GM10248 (cell line): ENCODE results near the gene AIFM2.

ENCODE experiments used
- CTCF ChIA-PET: fragments of 300-600 bp; sonication (Branson Sonifier 250); formaldehyde crosslinking; extraction: SDS; loops from one replicate; lab custom pipeline; 2021; ENCODE audit warnings: antibody characterized with exemption; lab: Yijun Ruan, JAX
- POLR2A ChIA-PET: fragments of 350-650 bp; sonication (Branson Sonifier 250); formaldehyde crosslinking; extraction: SDS; loops from one replicate; lab custom pipeline; 2020; ENCODE audit warnings: antibody characterized with exemption; lab: Yijun Ruan, JAX
- DNase-seq: peaks from one replicate; pipeline ENCODE4 v3.0.0; 2012; ENCODE audit errors: extremely low spot score
- TF ChIP-seq, protein P1 (sequence below): IDR thresholded peaks from 2 replicates; pipeline ENCODE4 v1.5.1; 2012; ENCODE audit warnings: mild to moderate bottlenecking, low read depth; ENCODE audit errors: extremely low read depth, missing control alignments, control extremely low read depth

The AIFM2 gene

DNA sequence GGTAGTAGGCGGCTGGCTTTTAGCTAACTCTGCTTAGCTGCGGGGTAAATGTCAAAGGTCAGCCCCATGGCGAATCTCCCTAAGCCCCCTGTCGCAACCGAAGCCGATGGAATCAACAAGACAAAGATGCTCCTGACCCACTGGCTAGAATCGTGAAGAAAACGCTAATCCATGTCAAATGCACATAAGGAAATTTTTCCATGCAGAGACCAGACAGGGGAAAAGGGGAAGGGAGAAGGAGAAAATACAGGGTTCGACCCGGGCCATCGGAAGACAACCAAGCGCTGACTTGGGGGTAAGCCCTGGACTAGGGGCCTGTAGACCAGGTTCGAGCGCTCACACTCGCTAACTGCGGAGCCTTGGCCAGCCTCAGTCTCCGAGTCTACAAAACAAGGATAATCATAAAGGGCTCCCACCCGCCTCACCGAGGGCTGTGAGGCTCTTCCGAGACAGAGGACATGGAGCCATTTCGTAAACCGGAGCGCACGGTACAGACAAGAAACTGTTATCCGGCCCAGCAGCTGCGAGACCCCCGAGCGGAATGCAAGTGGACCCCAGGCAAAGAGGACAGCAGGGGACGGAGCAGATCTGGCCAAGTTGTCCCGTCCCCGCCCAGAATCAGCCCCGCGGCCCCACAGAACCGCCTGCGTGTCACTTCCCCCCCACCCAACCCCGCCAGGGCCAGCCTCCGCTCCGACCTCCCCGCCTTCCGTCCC lies 37.2 kb upstream of the AIFM2 start:
- TF ChIP-seq, protein P1, sequence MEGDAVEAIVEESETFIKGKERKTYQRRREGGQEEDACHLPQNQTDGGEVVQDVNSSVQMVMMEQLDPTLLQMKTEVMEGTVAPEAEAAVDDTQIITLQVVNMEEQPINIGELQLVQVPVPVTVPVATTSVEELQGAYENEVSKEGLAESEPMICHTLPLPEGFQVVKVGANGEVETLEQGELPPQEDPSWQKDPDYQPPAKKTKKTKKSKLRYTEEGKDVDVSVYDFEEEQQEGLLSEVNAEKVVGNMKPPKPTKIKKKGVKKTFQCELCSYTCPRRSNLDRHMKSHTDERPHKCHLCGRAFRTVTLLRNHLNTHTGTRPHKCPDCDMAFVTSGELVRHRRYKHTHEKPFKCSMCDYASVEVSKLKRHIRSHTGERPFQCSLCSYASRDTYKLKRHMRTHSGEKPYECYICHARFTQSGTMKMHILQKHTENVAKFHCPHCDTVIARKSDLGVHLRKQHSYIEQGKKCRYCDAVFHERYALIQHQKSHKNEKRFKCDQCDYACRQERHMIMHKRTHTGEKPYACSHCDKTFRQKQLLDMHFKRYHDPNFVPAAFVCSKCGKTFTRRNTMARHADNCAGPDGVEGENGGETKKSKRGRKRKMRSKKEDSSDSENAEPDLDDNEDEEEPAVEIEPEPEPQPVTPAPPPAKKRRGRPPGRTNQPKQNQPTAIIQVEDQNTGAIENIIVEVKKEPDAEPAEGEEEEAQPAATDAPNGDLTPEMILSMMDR: no peak
- CTCF ChIA-PET: interaction anchor here (1.4 to 5.0 kb wide), 5 partner anchors 9 to 52 kb away, joined by 4 to 44 read pairs (median 7); partner anchors contain the start of gene TYSND1
- no peak for DNase-seq
- POLR2A ChIA-PET: interaction anchor here (0.7 to 2.2 kb wide), 4 partner anchors 16 to 234 kb away, joined by 3 to 15 read pairs (median 4); partner anchors contain the start of genes EIF4EBP2, PPA1 and TYSND1

DNA sequence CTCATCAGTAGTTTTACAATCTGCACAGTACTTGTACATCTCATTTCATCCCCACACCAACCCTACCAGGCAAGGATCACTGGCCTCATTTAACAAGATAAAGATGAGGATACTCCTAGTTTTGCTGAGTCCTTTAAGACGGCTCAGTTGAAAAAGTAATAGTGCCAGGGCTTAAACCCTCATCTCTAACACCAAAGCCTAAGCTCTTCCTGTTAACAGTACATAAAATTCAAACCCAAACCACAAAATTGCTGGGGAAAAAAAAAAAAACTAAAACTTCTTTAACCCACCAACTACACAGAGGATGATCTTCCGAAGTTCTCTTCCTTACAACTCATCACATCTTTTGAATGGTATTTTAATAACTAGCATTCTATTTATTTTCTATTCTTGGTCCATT lies 36.4 kb upstream of the AIFM2 start:
- DNase-seq: no peak
- POLR2A ChIA-PET: interaction anchor here (0.7 kb wide), 1 partner anchor 1682 kb away, joined by 5 read pairs; no protein-coding TSS in a partner anchor
- TF ChIP-seq, protein P1: no peak
- CTCF ChIA-PET: interaction anchor here (1.2 to 5.0 kb wide), 4 partner anchors 10 to 22 kb away, joined by 4 to 44 read pairs (median 6); partner anchors contain the start of gene TYSND1

DNA sequence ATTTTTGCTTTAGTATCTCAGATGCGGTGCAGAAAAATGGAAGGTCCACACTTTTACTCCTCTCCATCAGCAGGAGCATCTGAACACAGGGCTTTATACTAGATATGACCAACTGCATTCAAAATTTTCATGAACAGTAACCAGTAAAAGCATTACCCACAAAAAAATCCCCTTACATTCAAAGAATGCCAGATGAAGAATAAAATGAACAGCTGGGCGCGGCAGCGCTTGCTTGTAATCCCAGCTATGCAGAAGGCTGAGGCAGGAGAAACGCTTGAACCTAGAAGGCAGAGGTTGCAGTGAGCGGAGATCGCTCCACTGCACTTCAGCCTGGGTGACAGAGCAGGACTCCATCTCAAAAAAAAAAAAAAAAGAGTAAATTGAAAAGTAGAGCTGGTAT lies 34.6 kb upstream of the AIFM2 start:
- CTCF ChIA-PET: interaction anchor here (0.8 to 5.0 kb wide), 8 partner anchors 10 to 188 kb away, joined by 3 to 44 read pairs (median 4); partner anchors contain the start of gene TYSND1

DNA sequence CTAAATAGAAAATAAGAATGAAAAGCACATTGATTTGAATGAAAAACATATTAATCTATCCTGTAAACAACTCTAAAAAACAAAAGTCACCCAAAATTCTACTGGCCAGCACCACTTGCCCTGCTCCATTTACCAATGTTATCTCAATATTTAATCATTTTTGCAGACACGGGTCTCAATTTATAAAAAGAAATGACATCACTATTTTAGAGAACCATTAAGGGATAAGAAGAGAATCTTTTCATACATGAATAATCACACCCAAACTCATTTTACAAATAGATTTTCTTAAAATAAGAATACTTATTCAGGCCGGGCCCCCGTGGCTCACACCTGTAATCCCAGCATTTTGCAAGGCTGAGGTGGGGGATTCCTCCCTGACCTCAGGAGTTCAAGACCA lies 33.8 kb upstream of the AIFM2 start:
- TF ChIP-seq, protein P1: no peak
- no peak for DNase-seq
- CTCF ChIA-PET: interaction anchor here (1.0 to 5.0 kb wide), 3 partner anchors 20 to 70 kb away, joined by 3 to 44 read pairs (median 8); partner anchors contain the start of gene TYSND1
- POLR2A ChIA-PET: interaction anchor here (0.7 to 1.8 kb wide), 2 partner anchors 20 to 51 kb away, joined by 4 to 7 read pairs; partner anchors contain the start of gene TYSND1

More for the DNA sequence above, 34.6 kb upstream of the AIFM2 start:
- no peak for DNase-seq
- TF ChIP-seq, protein P1: no peak
- POLR2A ChIA-PET: interaction anchor here (0.6 to 1.8 kb wide), 5 partner anchors 8 to 1079 kb away, joined by 3 to 7 read pairs (median 4); partner anchors contain the start of genes SRGN and TYSND1

DNA sequence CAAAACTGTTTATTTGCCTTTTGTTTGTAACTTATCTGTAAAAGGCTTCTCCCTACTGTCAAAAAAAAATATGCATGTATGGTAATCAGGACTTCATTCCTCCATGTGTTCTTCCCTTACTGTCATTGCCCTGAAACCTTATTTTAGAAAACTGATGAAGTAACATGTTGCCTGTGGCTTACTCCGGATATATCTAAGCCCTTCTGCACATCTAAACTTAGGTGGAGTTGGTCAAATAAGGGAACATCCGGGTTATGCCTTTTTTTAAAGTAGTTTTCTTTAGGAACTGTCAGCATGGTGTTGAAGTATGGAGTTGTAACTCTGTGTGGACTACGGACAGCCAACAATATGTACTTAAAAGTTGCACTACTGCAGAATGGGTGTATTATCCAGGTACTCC lies 31.5 kb upstream of the AIFM2 start:
- DNase-seq: no peak
- CTCF ChIA-PET: no interaction called here
- POLR2A ChIA-PET: no interaction called here
- TF ChIP-seq, protein P1: no peak

DNA sequence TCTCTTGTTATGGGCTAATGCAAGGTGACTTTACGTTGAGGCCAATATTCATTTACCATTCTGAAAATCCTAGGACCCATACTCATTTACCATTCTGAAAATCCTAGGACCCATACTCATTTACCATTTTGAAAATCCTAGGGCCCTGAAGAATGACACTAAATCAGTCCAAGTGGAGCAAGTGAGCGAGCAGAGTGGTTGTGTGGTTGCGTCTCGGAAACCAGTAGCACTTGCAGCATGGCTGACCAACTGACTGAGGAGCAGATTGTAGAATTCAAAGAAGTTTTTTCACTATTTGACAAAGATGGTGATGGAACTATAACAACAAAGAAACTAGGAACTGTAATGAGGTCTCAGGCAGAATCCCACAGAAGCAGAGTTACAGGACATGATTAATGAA lies 30.8 kb upstream of the AIFM2 start:
- TF ChIP-seq, protein P1: no peak
- POLR2A ChIA-PET: interaction anchor here (0.7 kb wide), 1 partner anchor 17 kb away, joined by 6 read pairs; the partner anchor contains the start of gene TYSND1
- no peak for DNase-seq
- CTCF ChIA-PET: interaction anchor here (0.7 to 3.6 kb wide), 2 partner anchors 17 to 35 kb away, joined by 3 to 38 read pairs; partner anchors contain the start of gene TYSND1
